DOHH2 (cell line): ENCODE measurements around the gene PIM1.

Experiments
- H3F3A ChIP-seq: fragments of 200-600 bp; sonication (generic), shearing (Covaris generic); 2 replicates; pipeline ENCODE4 v1.6.0; 2016; ENCODE audit warnings: antibody characterized with exemption, mild to moderate bottlenecking; ENCODE audit not compliant: control insufficient read depth, insufficient read depth
- H3K27ac ChIP-seq: fragments of 200-600 bp; sonication (generic); 2 replicates; pipeline ENCODE4 v1.5.1; 2014; ENCODE audit warnings: low read depth, mild to moderate bottlenecking, low read length, moderate library complexity
- H3K27me3 ChIP-seq: fragments of 200-600 bp; sonication (generic); 2 replicates; pipeline ENCODE4 v1.6.1; 2014; ENCODE audit warnings: mild to moderate bottlenecking, low read length, mixed read lengths; ENCODE audit not compliant: control insufficient read depth
- H3K36me3 ChIP-seq: fragments of 200-600 bp; sonication (generic); 2 replicates; pipeline ENCODE4 v1.6.1; 2014; ENCODE audit warnings: mild to moderate bottlenecking, low read length, moderate library complexity, mixed read lengths; ENCODE audit not compliant: control insufficient read depth
- H3K4me1 ChIP-seq: fragments of 200-600 bp; sonication (generic); 2 replicates; pipeline ENCODE4 v1.6.1; 2014; ENCODE audit warnings: mild to moderate bottlenecking, low read length, mixed read lengths; ENCODE audit not compliant: control insufficient read depth
- H3K4me2 ChIP-seq: fragments of 200-600 bp; sonication (generic); 2 replicates; pipeline ENCODE4 v1.6.0; 2014; ENCODE audit warnings: mild to moderate bottlenecking, low read length, moderate library complexity
- H3K4me3 ChIP-seq: fragments of 200-600 bp; sonication (generic); 2 replicates; pipeline ENCODE4 v1.5.1; 2014; ENCODE audit warnings: mild to moderate bottlenecking, low read length, mixed read lengths
- H3K79me2 ChIP-seq: fragments of 200-600 bp; sonication (generic); 2 replicates; pipeline ENCODE4 v1.6.1; 2014; ENCODE audit warnings: mild to moderate bottlenecking, low read length, mixed read lengths; ENCODE audit not compliant: control insufficient read depth
- H3K9me2 ChIP-seq: fragments of 200-600 bp; sonication (generic); replicated peaks from 2 replicates; pipeline ENCODE4 v1.6.1; 2014; ENCODE audit warnings: mild to moderate bottlenecking, low read length, mixed read lengths; ENCODE audit not compliant: control insufficient read depth
- H3K9me3 ChIP-seq: fragments of 200-600 bp; sonication (generic); 2 replicates; pipeline ENCODE4 v1.6.1; 2014; ENCODE audit warnings: antibody characterized with exemption, low read length, mixed read lengths; ENCODE audit not compliant: control insufficient read depth, insufficient read depth
- H4K20me1 ChIP-seq: fragments of 200-600 bp; sonication (generic); 2 replicates; pipeline ENCODE4 v1.6.0; 2014; ENCODE audit warnings: low read depth, mild to moderate bottlenecking, antibody characterized with exemption, low read length, moderate library complexity; ENCODE audit not compliant: control insufficient read depth, insufficient read depth
- EZH2phosphoT487 ChIP-seq: fragments of 200-600 bp; sonication (generic); IDR thresholded peaks from 2 replicates; pipeline ENCODE4 v1.6.1; 2017; ENCODE audit warnings: borderline replicate concordance, mild to moderate bottlenecking, antibody characterized with exemption, low read length, moderate library complexity, mixed read lengths
- TF ChIP-seq, protein P1 (sequence below): fragments of 200-600 bp; sonication (generic); IDR thresholded peaks from one replicate; pipeline ENCODE4 v1.5.1; 2014; ENCODE audit warnings: antibody characterized with exemption, mild to moderate bottlenecking, low read depth, low read length; ENCODE audit not compliant: poor library complexity, severe bottlenecking

The PIM1 gene

DNA sequence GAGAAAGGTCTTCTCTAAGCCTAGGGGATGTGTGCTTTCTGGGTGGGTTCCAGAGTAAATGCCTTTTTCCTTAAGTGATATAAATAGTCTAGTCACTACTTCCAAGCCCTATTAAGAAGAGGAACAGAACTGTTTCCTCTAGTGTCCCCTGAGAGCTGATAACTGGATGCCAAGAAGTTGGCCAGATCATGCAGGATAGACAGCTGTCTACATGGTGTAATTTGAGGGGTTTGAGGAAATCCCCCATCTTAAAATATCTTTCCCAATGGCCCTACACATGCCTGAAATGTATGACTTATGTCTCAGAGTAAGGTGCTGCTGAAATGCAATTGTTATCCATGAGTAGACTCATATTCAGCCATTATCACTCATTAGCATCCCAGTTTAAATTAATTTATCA lies 20.2 kb upstream of the PIM1 start:
- Histone ChIP-seq H4K20me1 (no peaks in the 10 kb centered on the region), H3K27ac (no peak overlapping the region), H3F3A (no peaks in the 10 kb centered on the region), H3K9me3 (no peaks in the 10 kb centered on the region), H3K27me3 (no peaks in the 10 kb centered on the region), H3K36me3 (no peaks in the 10 kb centered on the region), H3K4me1 (peaks cover 50% of the 10 kb centered on the region), H3K4me2 (peak overlapping the region; percentile 13), H3K79me2 (no peaks in the 10 kb centered on the region), H3K9me2 (no peaks in the 10 kb centered on the region), H3K4me3 (no peak overlapping the region)
- TF ChIP-seq EZH2phosphoT487, result no peak
- TF ChIP-seq, protein P1, sequence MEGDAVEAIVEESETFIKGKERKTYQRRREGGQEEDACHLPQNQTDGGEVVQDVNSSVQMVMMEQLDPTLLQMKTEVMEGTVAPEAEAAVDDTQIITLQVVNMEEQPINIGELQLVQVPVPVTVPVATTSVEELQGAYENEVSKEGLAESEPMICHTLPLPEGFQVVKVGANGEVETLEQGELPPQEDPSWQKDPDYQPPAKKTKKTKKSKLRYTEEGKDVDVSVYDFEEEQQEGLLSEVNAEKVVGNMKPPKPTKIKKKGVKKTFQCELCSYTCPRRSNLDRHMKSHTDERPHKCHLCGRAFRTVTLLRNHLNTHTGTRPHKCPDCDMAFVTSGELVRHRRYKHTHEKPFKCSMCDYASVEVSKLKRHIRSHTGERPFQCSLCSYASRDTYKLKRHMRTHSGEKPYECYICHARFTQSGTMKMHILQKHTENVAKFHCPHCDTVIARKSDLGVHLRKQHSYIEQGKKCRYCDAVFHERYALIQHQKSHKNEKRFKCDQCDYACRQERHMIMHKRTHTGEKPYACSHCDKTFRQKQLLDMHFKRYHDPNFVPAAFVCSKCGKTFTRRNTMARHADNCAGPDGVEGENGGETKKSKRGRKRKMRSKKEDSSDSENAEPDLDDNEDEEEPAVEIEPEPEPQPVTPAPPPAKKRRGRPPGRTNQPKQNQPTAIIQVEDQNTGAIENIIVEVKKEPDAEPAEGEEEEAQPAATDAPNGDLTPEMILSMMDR, result no peak

DNA sequence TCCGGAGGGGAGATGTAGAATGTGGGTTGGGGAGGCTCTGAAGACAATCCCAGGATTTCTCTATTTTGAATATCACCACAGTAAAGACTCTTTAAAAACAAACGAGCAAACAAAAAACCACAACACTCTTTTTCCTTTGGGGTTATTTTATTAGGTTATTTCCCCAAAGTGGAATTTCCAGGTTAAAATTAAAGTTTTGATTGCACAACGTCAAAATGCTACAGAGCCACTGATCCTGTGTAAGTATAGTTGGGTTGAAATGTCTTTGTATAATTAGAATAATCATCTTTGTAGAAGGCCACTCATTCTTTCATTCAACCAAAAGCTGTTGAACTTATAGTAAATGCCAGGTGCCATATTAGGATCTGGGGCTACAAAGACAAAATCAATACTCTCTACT lies 19.6 kb upstream of the PIM1 start:
- H4K20me1 ChIP-seq, result no peaks in the 10 kb centered on the region
- TF ChIP-seq, protein P1, result no peak
- TF ChIP-seq EZH2phosphoT487, result no peak
- H3K79me2 ChIP-seq, result no peaks in the 10 kb centered on the region
- no peaks in the 10 kb centered on the region for H3K36me3 ChIP-seq
- H3K4me1 ChIP-seq, result peaks cover 50% of the 10 kb centered on the region
- H3K4me2 ChIP-seq, result peak overlapping the region; percentile 13
- H3K27me3 ChIP-seq, result no peaks in the 10 kb centered on the region
- H3K9me3 ChIP-seq, result no peaks in the 10 kb centered on the region
- no peaks in the 10 kb centered on the region for H3K9me2 ChIP-seq
- no peak overlapping the region for H3K4me3 ChIP-seq
- peaks cover 5% of the 10 kb centered on the region; the same call in 1 of the 2 replicates for H3F3A ChIP-seq
- no peak overlapping the region for H3K27ac ChIP-seq

DNA sequence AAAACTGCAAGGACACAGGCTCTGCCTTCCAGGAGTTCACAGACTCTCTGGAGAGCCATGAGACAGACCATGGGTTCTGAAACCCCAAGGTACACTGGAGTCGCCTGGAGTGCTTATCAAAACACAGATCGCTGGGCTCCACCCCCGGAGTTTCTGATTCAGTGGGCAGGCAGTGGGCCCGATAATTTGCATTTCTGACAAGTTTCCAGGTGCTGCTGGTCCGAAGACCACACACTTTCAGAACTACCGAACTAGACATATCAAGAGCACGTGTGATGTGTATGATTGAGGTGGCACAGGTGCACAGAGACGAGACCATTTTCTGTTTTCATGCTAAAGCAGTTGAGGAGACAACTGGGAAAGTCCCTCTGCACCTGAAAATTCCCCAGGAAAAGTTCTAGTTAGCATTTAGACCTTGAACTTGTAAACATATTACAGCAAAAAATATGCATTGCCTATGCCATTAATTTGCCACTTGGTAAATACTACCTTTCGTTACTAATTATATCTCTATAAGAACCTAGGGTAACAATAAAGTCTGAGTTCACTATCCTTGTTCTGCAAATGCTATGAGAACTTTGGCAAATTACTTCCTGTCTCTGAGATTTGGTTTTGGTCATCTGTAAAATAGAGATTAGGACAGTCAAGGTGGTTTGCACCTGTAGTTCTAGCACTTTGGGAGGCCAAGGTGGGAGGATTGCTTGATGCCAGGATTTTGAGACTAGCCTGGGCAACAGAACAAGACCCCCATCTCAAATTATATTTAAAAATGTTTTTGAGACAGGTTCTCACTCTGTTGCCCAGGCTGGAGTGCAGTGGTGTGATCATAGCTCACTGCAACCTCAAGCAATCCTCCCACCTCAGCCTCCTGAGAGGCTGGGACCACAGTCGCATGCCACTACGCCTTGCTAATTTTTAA lies 14.3 kb upstream of the PIM1 start:
- Histone ChIP-seq H3K4me2 (peak overlapping the region; percentile 57), H3K9me3 (no peaks in the 10 kb centered on the region), H3K4me1 (peaks cover 52% of the 10 kb centered on the region), H3F3A (peaks cover 23% of the 10 kb centered on the region), H4K20me1 (no peaks in the 10 kb centered on the region), H3K36me3 (no peaks in the 10 kb centered on the region), H3K27me3 (no peaks in the 10 kb centered on the region), H3K9me2 (no peaks in the 10 kb centered on the region), H3K4me3 (peak overlapping the region; percentile 47), H3K27ac (peak overlapping the region; percentile 95), H3K79me2 (no peaks in the 10 kb centered on the region)
- no peak for TF ChIP-seq EZH2phosphoT487
- TF ChIP-seq, protein P1, result no peak
